H1 (cell line): Measurements from ENCODE around the gene DOK3. TPM values are rescaled to one million over a fixed set of nuclear protein-coding genes. Genes with fewer than 3 reads are reported as not detected.

Source experiments
- CREB1 ChIP-seq: IDR thresholded peaks from 2 replicates; pipeline ENCODE4 v1.6.1; 2012; ENCODE audit warnings: inconsistent platforms
- CTBP2 ChIP-seq: IDR thresholded peaks from 2 replicates; pipeline ENCODE4 v1.7.0; 2011; ENCODE audit warnings: borderline replicate concordance, mild to moderate bottlenecking, moderate library complexity, mixed read lengths, low read length; ENCODE audit not compliant: insufficient read depth, insufficient read length
- CTCF ChIP-seq, 3 experiments: IDR thresholded peaks; 1 replicate in 2 of 3; 2 replicates in 1 of 3; pipeline versions ENCODE4 v1.5.1 to v1.6.1; 2011; ENCODE audit warnings: low read length in 3 of 3, mild to moderate bottlenecking in 3 of 3, inconsistent platforms in 2 of 3, low read depth in 1 of 3, moderate library complexity in 1 of 3; ENCODE audit not compliant: insufficient read depth in 1 of 3; ENCODE audit errors: control extremely low read depth in 1 of 3
- EGR1 ChIP-seq: IDR thresholded peaks from 2 replicates; pipeline ENCODE4 v1.6.1; 2011; ENCODE audit warnings: low read depth, low read length, borderline replicate concordance
- GTF2F1 ChIP-seq: IDR thresholded peaks from 2 replicates; pipeline ENCODE4 v1.6.1; 2012; ENCODE audit warnings: low read depth, low read length, improper control_type of control experiment, borderline replicate concordance
- JUND ChIP-seq: IDR thresholded peaks from 2 replicates; pipeline ENCODE4 v1.6.1; 2011; ENCODE audit warnings: mild to moderate bottlenecking, improper control_type of control experiment, low read length
- PHF8 ChIP-seq: fragments of 200-600 bp; sonication (generic); conservative IDR thresholded peaks from 2 replicates; pipeline ENCODE4 v1.7.1; 2012; ENCODE audit warnings: low read depth, mild to moderate bottlenecking, inconsistent platforms, low read length, moderate library complexity
- SIN3A ChIP-seq, 2 experiments: IDR thresholded peaks in 1 of 2; conservative IDR thresholded peaks in 1 of 2; 2 replicates each; pipeline ENCODE4 v1.6.1; 2011 to 2012; ENCODE audit warnings: low read length in 2 of 2, improper control_type of control experiment in 1 of 2, low read depth in 1 of 2, mild to moderate bottlenecking in 1 of 2
- SP4 ChIP-seq: IDR thresholded peaks from 2 replicates; pipeline ENCODE4 v1.6.1; 2012; ENCODE audit warnings: low read length, inconsistent platforms
- SUZ12 ChIP-seq: fragments of 200-600 bp; sonication (generic); IDR thresholded peaks from 2 replicates; pipeline ENCODE4 v1.6.1; 2012; ENCODE audit warnings: mild to moderate bottlenecking, inconsistent platforms, low read length, moderate library complexity, mixed read lengths
- TBP ChIP-seq: IDR thresholded peaks from 2 replicates; pipeline ENCODE4 v1.6.1; 2011; ENCODE audit warnings: low read depth, low read length, improper control_type of control experiment
- TEAD4 ChIP-seq: IDR thresholded peaks from 2 replicates; pipeline ENCODE4 v1.6.1; 2012; ENCODE audit warnings: low read depth, low read length, inconsistent platforms, mixed read lengths
- polyA plus RNA-seq, 7 experiments: library from polyadenylated mRNA; depleted of rRNA in 3 of 7; stranded (reverse) in 5 of 7; unstranded in 2 of 7; fragments of >200 nt in 5 of 7; fragments of 200-250 nt in 2 of 7; gene quantifications; 1 replicate in 5 of 7; 2 replicates in 1 of 7; 4 replicates in 1 of 7; pipeline versions ENCODE4 v1.2.1 to v1.2.3, GENCODE V29; 2011 to 2013; ENCODE audit warnings: missing spikeins in 2 of 7, mixed read lengths in 2 of 7
- total RNA-seq: library from RNA; stranded (reverse); fragmentation: NEBNext Ultra II Directional; extraction: Animal tissue kit (Norgen Biotek cat#: 25700); gene quantifications from 2 replicates; pipeline ENCODE4 v1.2.1, GENCODE V29; 2021
- TF ChIP-seq, protein P1 (sequence below): IDR thresholded peaks from 2 replicates; pipeline ENCODE4 v1.6.1; 2011; ENCODE audit warnings: low read depth, mild to moderate bottlenecking, low read length; ENCODE audit not compliant: insufficient read depth

Gene DOK3
- total and polyA plus RNA-seq, 2 of the 8 experiments (the other 6 are each of a cell fraction or from before 2014, with no cell fraction given): 4.2 to 6.4 TPM

GRCh38 chr5:177497292-177498012 is 12.2 kb downstream of the DOK3 start, which contains the start of gene PDLIM7 (continued):
- peak; percentile 89 for TF ChIP-seq PHF8
- TF ChIP-seq, protein P1, sequence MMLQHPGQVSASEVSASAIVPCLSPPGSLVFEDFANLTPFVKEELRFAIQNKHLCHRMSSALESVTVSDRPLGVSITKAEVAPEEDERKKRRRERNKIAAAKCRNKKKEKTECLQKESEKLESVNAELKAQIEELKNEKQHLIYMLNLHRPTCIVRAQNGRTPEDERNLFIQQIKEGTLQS: no peak
- peak in 1 of 3 experiments; percentile 7; a peak in 1 of 4 replicates for TF ChIP-seq CTCF (IDR thresholded peaks at IDR 0.05; ENCODE audit: control extremely low read depth in 1 of 3, insufficient read depth in 1 of 3, low read depth in 1 of 3, low read length in 3 of 3)
- 0 out of 4 replicates have a peak, but pooled peaks of 1 of the 2 experiments have one; percentile 25 for TF ChIP-seq SIN3A (conservative IDR thresholded peaks at IDR 0.05 in 1 of 2, IDR thresholded peaks at IDR 0.05 in 1 of 2; ENCODE audit: low read depth in 1 of 2, low read length in 2 of 2)
- TF ChIP-seq CTBP2: peak; percentile 29
- 0 out of 2 replicates have a peak, but pooled peaks have one; percentile 10 for TF ChIP-seq SUZ12
- TF ChIP-seq JUND: no peak
- no peak for TF ChIP-seq TEAD4
- 0 out of 2 replicates have a peak, but pooled peaks have one; percentile 62 for TF ChIP-seq GTF2F1
- peak; percentile 52 for TF ChIP-seq EGR1
- peak; percentile 84; the same call in 1 of the 2 replicates for TF ChIP-seq SP4
- no peak for TF ChIP-seq CREB1
- peak; percentile 95 for TF ChIP-seq TBP
